Measurements from ENCODE around the gene EFNA4.

The EFNA4 gene

DNA sequence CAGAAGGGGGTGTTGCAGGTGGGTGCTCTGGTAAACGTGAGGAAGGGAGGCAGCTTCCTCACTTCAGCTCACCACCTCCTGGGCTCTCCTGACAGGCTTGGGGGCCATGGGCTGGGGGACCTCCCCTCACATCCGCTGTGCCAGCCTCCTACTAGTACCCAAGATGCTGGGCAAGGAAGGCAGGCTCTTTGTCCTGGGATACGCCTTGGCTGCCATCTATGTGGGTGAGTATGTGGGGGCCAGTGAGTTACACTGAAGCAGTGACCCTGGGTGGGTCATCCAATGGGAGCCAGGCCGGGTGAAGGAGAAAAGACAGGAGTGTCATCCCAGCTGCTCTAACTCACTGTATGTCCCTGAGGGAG, 24.3 kb upstream of the EFNA4 start:
- TF ChIP-seq GATA3 (IDR thresholded peaks at IDR 0.05; ENCODE audit: low read depth, low read length) (no peak), GATA2 (IDR thresholded peaks at IDR 0.05; ENCODE audit: low read depth, low read length) (no peak)

DNA sequence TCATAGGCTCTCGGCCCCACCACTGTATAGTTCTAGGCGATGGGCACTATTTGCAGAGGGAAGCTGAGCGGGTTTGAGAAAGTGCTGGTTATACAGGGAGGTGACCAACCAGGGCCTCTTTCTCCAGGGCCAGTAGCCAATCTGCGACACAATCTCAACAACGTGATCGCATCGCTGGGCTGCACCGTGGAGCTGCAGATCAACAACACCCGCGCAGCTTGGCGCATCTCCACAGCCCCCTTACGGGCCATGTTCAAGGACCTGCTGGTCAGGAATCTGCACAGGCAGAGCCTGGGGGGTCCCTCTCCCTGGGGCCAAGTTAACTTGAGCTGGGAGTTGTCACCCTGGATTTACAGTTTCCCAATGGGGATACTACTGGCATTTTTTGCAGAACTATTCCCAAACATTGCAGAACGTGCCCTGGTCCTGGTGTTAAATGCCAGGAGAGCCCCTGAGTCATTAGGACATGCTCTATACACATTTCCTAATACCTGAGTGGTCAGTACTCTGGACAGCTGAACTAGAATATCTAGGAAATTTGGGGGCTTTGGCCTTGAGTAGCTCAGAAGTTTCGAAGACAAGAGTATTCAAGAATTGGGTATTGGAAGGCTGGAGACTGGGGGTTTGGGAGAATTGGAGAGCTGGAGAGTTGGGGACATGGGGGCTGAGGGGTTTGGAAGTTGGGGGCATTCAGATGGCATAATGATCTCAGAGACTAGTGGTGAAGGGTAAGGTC, 23.0 kb upstream of the EFNA4 start:
- no peak for TF ChIP-seq GATA2 (IDR thresholded peaks at IDR 0.05; ENCODE audit: low read depth, low read length)
- no peak for TF ChIP-seq GATA3 (IDR thresholded peaks at IDR 0.05; ENCODE audit: low read depth, low read length)

DNA sequence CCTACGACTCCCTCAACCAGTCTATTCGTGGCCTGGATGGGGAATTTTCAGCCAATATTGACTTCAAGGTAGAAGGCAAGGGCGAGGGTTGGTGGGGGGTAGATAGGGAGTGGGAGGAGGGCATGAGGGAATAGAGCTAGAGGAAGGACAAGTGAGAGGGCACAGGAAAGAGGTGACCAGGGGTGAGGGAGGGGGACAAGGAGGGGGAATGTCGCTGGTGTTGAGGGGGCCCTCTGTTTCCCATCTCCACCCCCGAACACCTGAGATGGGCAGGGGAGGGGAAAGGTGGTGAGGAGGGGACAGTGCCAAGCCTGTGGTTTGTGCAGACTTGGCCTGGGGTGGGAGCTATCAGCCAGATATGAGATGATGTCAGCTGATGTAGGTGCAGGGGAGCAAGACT, 20.8 kb upstream of the EFNA4 start:
- TF ChIP-seq GATA3 (IDR thresholded peaks at IDR 0.05; ENCODE audit: low read depth, low read length): no peak
- TF ChIP-seq GATA2 (IDR thresholded peaks at IDR 0.05; ENCODE audit: low read depth, low read length): no peak

DNA sequence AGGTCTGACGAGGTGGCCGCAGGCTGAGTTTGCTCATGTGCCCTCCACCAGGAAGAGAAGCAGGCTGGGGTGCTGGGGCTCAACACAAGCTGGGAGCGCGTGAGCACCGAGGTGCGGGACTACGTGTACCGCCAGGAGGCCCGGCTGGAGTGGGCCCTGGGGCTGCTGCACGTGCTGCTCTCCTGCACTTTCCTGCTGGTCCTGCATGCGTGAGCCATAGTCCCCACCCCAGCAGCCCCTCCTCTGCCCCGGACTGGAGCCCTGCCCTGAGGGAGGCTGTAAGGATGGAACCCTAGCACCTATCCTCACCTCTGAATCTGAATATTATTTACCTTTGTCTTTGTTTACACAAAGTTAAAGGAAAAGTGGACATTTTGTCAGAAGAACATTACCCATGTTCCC, 20.2 kb upstream of the EFNA4 start:
- TF ChIP-seq GATA2 (IDR thresholded peaks at IDR 0.05; ENCODE audit: low read depth, low read length) (no peak), GATA3 (IDR thresholded peaks at IDR 0.05; ENCODE audit: low read depth, low read length) (no peak)

DNA sequence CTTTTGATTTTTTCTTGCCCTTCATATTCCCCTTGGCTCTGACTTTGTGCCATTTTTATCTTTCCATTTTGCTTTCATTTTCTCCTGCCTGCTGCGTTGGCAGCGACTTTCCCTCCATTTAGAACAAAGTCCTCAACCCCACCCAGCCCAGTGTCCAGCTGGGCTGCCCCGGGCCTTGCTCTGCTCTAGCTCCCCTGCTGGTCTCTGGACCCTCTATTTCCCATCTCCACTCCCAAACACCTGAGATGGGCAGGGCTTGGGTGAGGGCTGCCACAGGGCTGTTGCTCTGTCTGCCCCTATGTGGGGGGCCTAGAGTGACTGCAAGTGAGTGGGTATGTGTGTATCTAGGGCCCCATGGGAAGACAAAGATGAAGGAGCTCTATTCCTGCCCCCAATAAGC, 19.7 kb upstream of the EFNA4 start:
- TF ChIP-seq GATA2 (IDR thresholded peaks at IDR 0.05; ENCODE audit: low read depth, low read length): no peak
- TF ChIP-seq GATA3 (IDR thresholded peaks at IDR 0.05; ENCODE audit: low read depth, low read length): no peak

DNA sequence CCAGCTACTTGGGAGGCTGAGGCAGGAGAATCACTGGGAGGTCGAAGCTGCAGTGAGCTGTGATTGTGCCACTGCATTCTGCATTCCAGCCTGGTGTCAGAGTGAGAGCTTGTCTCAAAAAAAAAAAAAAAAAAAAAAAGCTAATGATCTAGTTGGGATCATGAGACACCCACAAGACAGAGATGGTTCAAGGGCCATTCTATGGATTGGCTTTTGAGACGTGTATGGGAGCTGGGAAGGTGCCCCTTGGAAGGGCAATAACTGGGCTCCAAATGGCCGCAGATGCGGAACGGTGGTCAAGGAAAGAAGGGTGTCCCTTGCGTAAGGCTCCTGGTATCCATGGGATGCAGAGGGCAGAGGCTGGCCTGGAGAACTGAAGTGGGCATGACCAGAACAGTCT, 19.2 kb upstream of the EFNA4 start:
- TF ChIP-seq GATA2 (IDR thresholded peaks at IDR 0.05; ENCODE audit: low read depth, low read length): no peak
- TF ChIP-seq GATA3 (IDR thresholded peaks at IDR 0.05; ENCODE audit: low read depth, low read length): no peak

DNA sequence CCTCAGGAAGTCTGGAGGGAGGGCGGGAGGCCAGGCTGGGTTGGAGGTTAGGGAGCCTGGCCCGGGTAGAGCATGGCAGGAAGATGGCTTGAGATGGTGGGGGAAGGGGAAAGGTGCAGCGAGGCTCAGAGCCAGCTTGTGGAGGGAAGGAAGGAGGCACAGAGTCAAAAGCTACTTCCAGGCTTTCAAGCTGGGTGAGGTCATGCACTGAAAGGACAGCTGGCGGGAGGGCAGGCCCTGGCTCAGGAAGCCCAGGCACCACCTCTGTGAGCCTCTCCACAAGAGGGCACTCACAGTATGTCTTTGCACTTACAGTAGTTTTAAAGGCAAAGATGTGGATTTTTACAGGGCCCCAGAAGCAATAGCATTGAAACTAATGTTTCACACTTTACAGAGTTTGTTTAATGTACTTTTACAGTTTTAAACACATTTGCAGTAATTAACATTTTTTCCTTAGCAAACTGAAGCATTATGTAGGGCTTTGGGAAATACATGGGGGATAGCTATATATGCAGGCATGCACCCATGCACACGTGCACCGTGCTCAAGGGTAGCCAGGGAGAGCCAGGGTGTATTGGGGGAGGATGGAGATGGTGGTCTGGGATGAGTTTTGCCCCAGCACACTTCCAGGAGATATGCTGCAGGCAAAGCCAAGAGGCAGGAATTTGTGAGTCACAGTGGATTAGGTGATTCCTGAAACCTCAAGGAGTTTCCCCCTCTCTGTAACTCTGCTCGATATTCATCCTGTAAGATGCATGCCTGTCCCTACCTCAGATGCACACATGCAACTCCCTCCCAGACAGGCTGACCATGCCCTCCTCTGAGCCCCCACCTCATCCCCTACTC, 18.5 kb upstream of the EFNA4 start:
- no peak for TF ChIP-seq GATA3 (IDR thresholded peaks at IDR 0.05; ENCODE audit: low read depth, low read length)
- TF ChIP-seq GATA2 (IDR thresholded peaks at IDR 0.05; ENCODE audit: low read depth, low read length): no peak

DNA sequence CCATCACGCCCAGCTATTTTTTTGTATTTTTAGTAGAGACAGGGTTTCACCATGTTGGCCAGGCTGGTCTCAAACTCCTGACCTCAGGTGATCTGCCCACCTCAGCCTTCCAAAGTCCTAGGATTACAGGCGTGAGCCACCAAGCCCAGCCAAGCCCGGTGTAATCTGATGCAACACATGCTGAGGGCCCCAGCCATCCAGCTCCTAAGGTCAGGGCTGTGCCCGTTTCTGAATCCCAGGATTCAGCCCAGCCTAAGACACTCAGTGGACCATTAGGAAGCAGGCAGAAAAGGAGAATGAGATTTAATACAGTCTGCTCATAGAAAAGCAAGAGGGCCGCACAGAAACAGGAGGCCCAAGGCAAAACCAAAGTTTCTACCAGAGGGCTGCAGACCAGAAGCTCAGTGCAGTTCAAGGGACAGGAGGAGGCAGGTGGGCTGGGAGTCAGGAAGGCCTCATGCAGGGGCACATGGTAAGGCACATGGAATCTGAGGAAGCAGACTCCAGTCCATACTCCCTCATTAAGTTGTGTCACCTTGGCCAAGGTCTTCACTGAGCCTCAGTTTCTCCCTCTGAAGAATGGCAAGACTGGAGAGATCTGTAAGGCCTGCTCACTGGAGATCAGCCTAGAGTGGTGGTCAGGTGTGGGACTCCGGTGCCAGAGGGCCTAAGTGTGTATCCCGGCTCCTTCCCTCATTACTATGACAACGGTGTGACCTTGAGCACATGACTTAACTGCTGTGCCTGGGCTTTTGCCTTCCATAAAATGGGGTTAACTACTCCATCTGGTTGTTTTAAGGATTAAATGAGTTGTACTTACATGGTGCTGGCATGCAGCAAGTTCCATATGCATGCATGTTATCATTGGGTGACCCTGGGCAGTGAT, 14.8 kb upstream of the EFNA4 start:
- TF ChIP-seq GATA3 (IDR thresholded peaks at IDR 0.05; ENCODE audit: low read depth, low read length) (no peak), GATA2 (IDR thresholded peaks at IDR 0.05; ENCODE audit: low read depth, low read length) (no peak)

DNA sequence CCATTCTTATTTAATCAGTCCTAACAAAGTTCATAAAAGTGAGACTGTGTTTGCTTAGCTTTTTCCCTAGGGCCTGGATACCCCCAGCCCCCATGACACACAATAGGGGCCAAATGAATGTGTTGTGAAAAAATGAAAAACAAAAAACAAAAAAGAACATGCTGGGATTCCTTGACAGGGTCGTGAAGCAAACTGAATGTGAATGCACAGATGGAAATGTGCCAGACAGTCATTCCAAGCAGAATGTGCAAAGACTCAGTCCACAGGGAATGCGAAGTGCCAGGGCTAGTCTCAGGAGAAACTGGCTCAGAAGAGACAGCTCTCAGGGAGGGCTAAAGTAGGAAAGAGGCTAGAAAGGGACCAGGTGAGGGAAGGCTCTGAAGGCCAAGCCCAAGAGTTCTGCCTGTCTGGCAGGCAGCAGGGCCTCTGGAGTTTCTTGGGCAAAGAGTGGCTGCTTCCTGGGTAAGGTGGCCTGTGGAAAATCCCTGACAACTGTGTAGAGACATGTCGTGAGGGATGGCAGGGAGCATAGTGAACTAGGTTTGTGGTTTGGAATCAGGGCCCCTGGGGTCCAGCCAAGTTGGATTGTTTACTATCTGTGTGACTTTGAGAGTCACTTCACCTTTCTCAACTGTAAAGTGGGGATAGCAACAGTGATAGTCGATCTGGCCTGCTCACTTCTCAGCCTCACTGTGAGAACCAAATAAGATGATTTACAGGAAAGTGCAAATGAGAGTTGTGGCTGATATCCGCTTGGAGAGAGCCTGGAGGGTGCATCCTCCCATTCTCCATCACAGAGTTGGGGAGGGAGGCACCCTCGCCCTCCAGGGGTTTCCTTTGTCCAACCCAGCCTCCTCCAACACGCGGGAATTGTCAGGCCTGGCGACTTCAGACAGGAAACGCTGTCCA, 13.6 kb upstream of the EFNA4 start:
- TF ChIP-seq GATA3 (IDR thresholded peaks at IDR 0.05; ENCODE audit: low read depth, low read length) (no peak), GATA2 (IDR thresholded peaks at IDR 0.05; ENCODE audit: low read depth, low read length) (no peak)

DNA sequence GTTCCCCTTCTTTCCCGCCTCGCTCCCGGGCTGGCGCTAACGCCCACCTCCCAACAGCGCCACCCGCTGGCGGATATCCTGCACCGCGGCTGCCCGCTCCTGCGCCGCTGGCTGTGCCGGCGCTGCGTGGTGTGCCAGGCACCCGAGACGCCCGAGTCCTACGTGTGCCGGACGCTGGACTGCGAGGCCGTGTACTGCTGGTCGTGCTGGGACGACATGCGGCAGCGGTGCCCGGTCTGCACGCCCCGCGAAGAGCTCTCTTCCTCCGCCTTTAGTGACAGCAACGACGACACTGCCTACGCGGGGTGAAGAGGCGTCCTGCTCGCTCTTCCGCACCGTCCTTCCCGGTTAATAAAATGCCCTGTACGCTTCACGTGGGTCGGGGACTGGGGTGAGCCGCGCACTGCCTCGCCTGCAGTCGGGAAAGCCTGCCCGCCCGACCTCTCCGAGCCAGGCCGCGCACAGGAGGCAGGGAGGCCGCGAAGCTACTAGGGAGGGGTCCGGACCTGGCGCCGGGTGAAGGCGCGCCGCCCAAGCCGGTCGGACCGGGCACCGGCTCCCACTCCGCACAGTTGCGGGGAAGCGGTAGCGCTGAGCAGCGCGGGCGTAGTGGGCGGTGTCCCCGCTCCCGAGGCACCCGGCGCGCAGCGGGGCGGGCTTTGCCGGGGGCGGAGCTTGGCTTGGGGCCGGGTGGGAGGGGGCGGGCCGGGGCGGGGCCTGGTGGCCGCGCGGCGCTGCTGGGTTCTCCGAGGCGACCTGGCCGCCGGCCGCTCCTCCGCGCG, 12.8 kb upstream of the EFNA4 start, which contains the start of gene ADAM15:
Gene ADAM15, plus strand, starts transcription at position 757 of the 782 bp plus-strand sequence. CDS start 71 bp downstream, outside the sequence.
- no peak for TF ChIP-seq GATA3 (IDR thresholded peaks at IDR 0.05; ENCODE audit: low read depth, low read length)
- no peak for TF ChIP-seq GATA2 (IDR thresholded peaks at IDR 0.05; ENCODE audit: low read depth, low read length)

DNA sequence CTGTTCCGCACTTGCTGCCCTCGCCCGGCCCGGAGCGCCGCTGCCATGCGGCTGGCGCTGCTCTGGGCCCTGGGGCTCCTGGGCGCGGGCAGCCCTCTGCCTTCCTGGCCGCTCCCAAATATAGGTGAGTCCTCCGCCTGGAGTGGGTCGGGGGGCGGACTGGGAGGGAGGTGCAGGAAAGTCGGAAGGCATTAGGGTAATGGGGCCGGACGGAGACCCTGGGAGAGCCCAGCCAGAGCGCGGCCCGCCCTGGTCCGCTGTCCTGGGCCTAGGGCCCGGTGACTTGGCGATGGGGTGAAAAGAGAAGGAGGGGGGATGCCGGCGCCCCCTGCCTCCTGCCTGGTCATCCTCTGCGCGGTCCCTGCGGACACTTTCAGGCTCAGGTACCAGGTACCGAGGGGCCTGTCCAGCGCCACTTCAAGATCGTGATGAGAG, 12.2 kb upstream of the EFNA4 start:
- TF ChIP-seq GATA3 (IDR thresholded peaks at IDR 0.05; ENCODE audit: low read depth, low read length): no peak
- no peak for TF ChIP-seq GATA2 (IDR thresholded peaks at IDR 0.05; ENCODE audit: low read depth, low read length)

DNA sequence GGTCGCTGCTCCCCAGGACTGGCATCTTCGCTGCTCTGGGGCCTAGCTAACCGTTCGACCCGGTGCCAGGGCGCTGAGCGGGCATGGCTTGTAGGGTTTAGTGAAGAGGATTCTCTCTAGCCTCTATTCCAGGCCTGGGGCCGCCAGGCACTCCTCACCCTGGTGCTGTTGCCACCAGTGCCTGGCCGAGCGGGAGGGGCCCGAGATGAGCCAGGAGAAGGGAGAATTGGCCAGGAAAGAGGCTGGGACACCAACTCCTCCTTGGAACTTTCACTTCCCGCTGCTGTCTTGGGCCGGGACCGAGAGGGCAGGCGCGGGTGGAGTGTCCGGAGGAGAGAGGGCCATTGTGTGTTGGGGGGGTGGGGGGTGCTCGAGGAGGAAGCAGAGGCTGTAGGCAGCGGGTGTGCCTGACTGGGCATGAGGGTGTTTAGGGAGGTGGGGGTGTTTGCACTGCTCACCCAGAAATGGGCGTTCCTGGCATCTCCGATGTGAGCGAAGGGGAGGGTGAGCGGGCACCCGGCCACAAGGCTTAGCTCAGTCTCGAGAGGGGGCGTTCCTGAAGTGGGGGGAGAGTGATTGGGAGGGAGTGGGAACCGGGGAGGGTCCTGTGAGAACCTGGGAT, 11.7 kb upstream of the EFNA4 start:
- TF ChIP-seq GATA3 (IDR thresholded peaks at IDR 0.05; ENCODE audit: low read depth, low read length): no peak
- no peak for TF ChIP-seq GATA2 (IDR thresholded peaks at IDR 0.05; ENCODE audit: low read depth, low read length)
